HepG2 (cell line): ENCODE results near the gene HBS1L. TPM values are rescaled to one million over a fixed set of nuclear protein-coding genes. Genes with fewer than 3 reads are reported as not detected.

Source experiments
- ATAC-seq: fragments of 200-7000 bp; cut with Tn5 transposase; 3 replicates; pipeline ENCODE4 v1.9.1; 2020; ENCODE audit warnings: mild to moderate bottlenecking, moderate library complexity
- BruUV-seq: library from RNA; stranded (reverse); fragments of 400-500 nt; replicated peaks from 2 replicates; lab custom pipeline; 2021; lab: Mats Ljungman, UMichigan
- CTCF ChIA-PET: fragments of 300-600 bp; formaldehyde crosslinking; extraction: SDS; loops from one replicate; lab custom pipeline; 2021; ENCODE audit warnings: low total read pairs, inconsistent platforms, low intra/inter-chr PET ratio; lab: Yijun Ruan, JAX
- POLR2A ChIA-PET: fragments of 350-600 bp; sonication (Branson Sonifier 250); formaldehyde crosslinking; loops from one replicate; lab custom pipeline; 2020; ENCODE audit warnings: antibody characterized with exemption, inconsistent platforms; lab: Yijun Ruan, JAX
- DNase-seq: peaks from one replicate; pipeline ENCODE4 v3.0.0-alpha.2; 2015; ENCODE audit warnings: low spot score
- FAIRE-seq: peaks from 3 replicates; lab custom pipeline; 2011; peaks lifted over from hg19 to GRCh38; lab: Jason Lieb, UNC
- H2AFZ ChIP-seq: one replicate; pipeline ENCODE4 v1.6.1; 2011; ENCODE audit warnings: low read length, inconsistent platforms
- H3K27ac ChIP-seq: fragments of 300-600 bp; 3 replicates; pipeline ENCODE4 v1.8.0; 2011; ENCODE audit warnings: mixed run types, mild to moderate bottlenecking, mixed read lengths, low read length, inconsistent platforms; ENCODE audit not compliant: insufficient read depth; ENCODE audit errors: extremely low read length
- H3K27me3 ChIP-seq, 2 experiments: fragments of 200-600 bp in 1 of 2; 2 replicates in 1 of 2; 3 replicates in 1 of 2; pipeline versions ENCODE4 v1.6.0 to v1.8.0; 2011; ENCODE audit warnings: low read length in 2 of 2, mild to moderate bottlenecking in 2 of 2, moderate library complexity in 2 of 2, inconsistent platforms in 1 of 2; ENCODE audit not compliant: insufficient read depth in 2 of 2, control insufficient read depth in 1 of 2
- H3K36me3 ChIP-seq, 2 experiments: fragments of 200-600 bp in 1 of 2; replicated peaks in 1 of 2; 2 replicates in 1 of 2; 3 replicates in 1 of 2; pipeline versions ENCODE4 v1.5.1 to v1.8.0; 2011; ENCODE audit warnings: low read length in 2 of 2, inconsistent platforms in 1 of 2; ENCODE audit not compliant: insufficient read depth in 2 of 2, control insufficient read depth in 1 of 2
- H3K4me1 ChIP-seq: 2 replicates; pipeline ENCODE4 v1.5.1; 2012; ENCODE audit warnings: low read length, inconsistent platforms; ENCODE audit not compliant: insufficient read depth
- H3K4me2 ChIP-seq: 2 replicates; pipeline ENCODE4 v1.6.0; 2011; ENCODE audit warnings: low read depth, low read length, inconsistent platforms
- H3K4me3 ChIP-seq, 3 experiments: fragments of 200-600 bp in 1 of 3; sonication (generic), shearing (Covaris generic) in 1 of 3; replicated peaks in 1 of 3; 2 replicates each; pipeline ENCODE4 v1.5.1; 2011 to 2016; ENCODE audit warnings: low read length in 3 of 3, inconsistent platforms in 2 of 3, low read depth in 2 of 3, mild to moderate bottlenecking in 2 of 3, control low read depth in 1 of 3, mixed read lengths in 1 of 3; ENCODE audit not compliant: insufficient read depth in 1 of 3
- H3K79me2 ChIP-seq: one replicate; pipeline ENCODE4 v1.6.1; 2011; ENCODE audit warnings: low read length, inconsistent platforms; ENCODE audit not compliant: insufficient read depth
- H3K9ac ChIP-seq: 2 replicates; pipeline ENCODE4 v1.6.0; 2011; ENCODE audit warnings: mild to moderate bottlenecking, low read depth, low read length, inconsistent platforms; ENCODE audit not compliant: insufficient read depth
- H3K9me3 ChIP-seq: 2 replicates; pipeline ENCODE4 v1.5.1; 2012; ENCODE audit warnings: mild to moderate bottlenecking, low read length
- H4K20me1 ChIP-seq: 2 replicates; pipeline ENCODE4 v1.6.0; 2011; ENCODE audit warnings: inconsistent platforms, mild to moderate bottlenecking, low read length, moderate library complexity; ENCODE audit not compliant: insufficient read depth
- ASH2L ChIP-seq: fragments of 300-600, 200-600 bp; sonication (generic); IDR thresholded peaks from 2 replicates; pipeline ENCODE4 v1.7.0; 2017; ENCODE audit warnings: low read depth, mild to moderate bottlenecking, moderate library complexity, mixed read lengths, low read length; ENCODE audit not compliant: insufficient read length
- ATF5 ChIP-seq: sonication (generic); formaldehyde crosslinking; IDR thresholded peaks from 2 replicates; pipeline ENCODE4 v1.4.0; 2020; ENCODE audit warnings: mild to moderate bottlenecking, low read depth, missing genetic modification reagents
- KDM5A ChIP-seq: fragments of 200-600 bp; sonication (generic); IDR thresholded peaks from 2 replicates; pipeline ENCODE4 v1.7.0; 2018; ENCODE audit warnings: antibody characterized with exemption, mild to moderate bottlenecking, low read length, borderline replicate concordance
- MAFK ChIP-seq, 2 experiments: IDR thresholded peaks in 1 of 2; conservative IDR thresholded peaks in 1 of 2; 2 replicates each; pipeline ENCODE4 v1.6.1; 2011; ENCODE audit warnings: improper control_type of control experiment in 2 of 2, low read length in 2 of 2
- MIER3 ChIP-seq: IDR thresholded peaks from 2 replicates; pipeline ENCODE4 v1.6.1; 2016; ENCODE audit warnings: missing compliant biosample characterization, borderline replicate concordance
- PREB ChIP-seq: sonication (generic); formaldehyde crosslinking; IDR thresholded peaks from 2 replicates; pipeline ENCODE4 v1.4.0; 2020; ENCODE audit warnings: missing genetic modification reagents
- SMAD9 ChIP-seq: sonication (generic); formaldehyde crosslinking; IDR thresholded peaks from 2 replicates; pipeline ENCODE4 v1.5.1; 2020; ENCODE audit warnings: mild to moderate bottlenecking, missing genetic modification reagents
- SMC3 ChIP-seq: IDR thresholded peaks from 2 replicates; pipeline ENCODE4 v1.6.1; 2011; ENCODE audit warnings: low read length, improper control_type of control experiment
- THAP7 ChIP-seq: sonication (generic); formaldehyde crosslinking; IDR thresholded peaks from 2 replicates; pipeline ENCODE4 v1.8.1; 2023; ENCODE audit warnings: mild to moderate bottlenecking, missing genetic modification reagents
- YY1 ChIP-seq: IDR thresholded peaks from 2 replicates; pipeline ENCODE4 v1.6.1; 2011; ENCODE audit warnings: low read length, low read depth, moderate library complexity, mild to moderate bottlenecking; ENCODE audit not compliant: insufficient read depth, insufficient replicate concordance
- ZBTB8A ChIP-seq: sonication (generic); formaldehyde crosslinking; IDR thresholded peaks from 2 replicates; pipeline ENCODE4 v1.4.0; 2020; ENCODE audit warnings: mild to moderate bottlenecking, low read depth, missing genetic modification reagents, borderline replicate concordance
- ZFP37 ChIP-seq: sonication (generic); formaldehyde crosslinking; IDR thresholded peaks from 2 replicates; pipeline ENCODE4 v1.4.0; 2020; ENCODE audit warnings: missing genetic modification reagents, borderline replicate concordance
- ZKSCAN8 ChIP-seq: IDR thresholded peaks from 2 replicates; pipeline ENCODE4 v1.6.1; 2016; ENCODE audit warnings: borderline replicate concordance, missing genetic modification reagents, missing compliant biosample characterization
- ZNF281 ChIP-seq: sonication (generic); formaldehyde crosslinking; IDR thresholded peaks from 2 replicates; pipeline ENCODE4 v1.4.0; 2020; ENCODE audit warnings: missing genetic modification reagents, borderline replicate concordance
- ZNF292 ChIP-seq: sonication (generic); formaldehyde crosslinking; IDR thresholded peaks from 2 replicates; pipeline ENCODE4 v1.8.1; 2022; ENCODE audit warnings: mild to moderate bottlenecking, low read depth, missing genetic modification reagents, borderline replicate concordance
- ZNF740 ChIP-seq: sonication (generic); formaldehyde crosslinking; IDR thresholded peaks from 2 replicates; pipeline ENCODE4 v1.4.0; 2020; ENCODE audit warnings: missing genetic modification reagents
- ZNF772 ChIP-seq: sonication (generic); formaldehyde crosslinking; IDR thresholded peaks from 2 replicates; pipeline ENCODE4 v1.5.0; 2020; ENCODE audit warnings: mild to moderate bottlenecking, missing genetic modification reagents
- ZNF841 ChIP-seq: sonication (generic); formaldehyde crosslinking; IDR thresholded peaks from 2 replicates; pipeline ENCODE4 v1.8.1; 2023; ENCODE audit warnings: missing genetic modification reagents, borderline replicate concordance
- in situ Hi-C: cut with HindIII; loops from 2 replicates; pipeline ENCODE4 v1.10.0; 2017; ENCODE audit warnings: low pct_unique_long_range_greater_than_20kb; ENCODE audit not compliant: extremely low pct_ligation_motif_present
- intact Hi-C: fragments of 100-400 bp; cut with micrococcal nuclease; formaldehyde crosslinking; loops from one replicate; pipeline ENCODE4 v1.10.0; 2022; ENCODE audit not compliant: unreplicated experiment
- polyA plus RNA-seq, 8 experiments: library from polyadenylated mRNA; depleted of rRNA in 3 of 8; stranded (reverse) in 7 of 8; unstranded in 1 of 8; fragments of >200 nt; fragmentation: Illumina TruSeq in 4 of 8; extraction: Trizol in 4 of 8; gene quantifications; 2 replicates each; pipeline versions ENCODE4 v1.2.1 to v1.2.3, GENCODE V29; 2011 to 2016; ENCODE audit warnings: low read depth in 4 of 8, missing spikeins in 1 of 8, mixed read lengths in 1 of 8; ENCODE audit not compliant: insufficient read depth in 1 of 8
- total RNA-seq, 5 experiments: library from RNA; depleted of rRNA; stranded (reverse); fragments of >200 nt; fragmentation: Illumina TruSeq; extraction: Trizol; gene quantifications; 2 replicates each; pipeline ENCODE4 v1.2.3, GENCODE V29; 2016; ENCODE audit warnings: low read depth in 1 of 5

HBS1L gene
- total and polyA plus RNA-seq, 2 of the 13 experiments (the other 11 are each of a cell fraction or from before 2014, with no cell fraction given) = 44.1 to 138 TPM

- no peak for TF ChIP-seq KDM5A
- no peak for TF ChIP-seq ZNF740 (CRISPR knock-in tag)
- no peak for TF ChIP-seq ZNF841
- TF ChIP-seq ASH2L = no peak
- TF ChIP-seq PREB = no peak
- no peak for TF ChIP-seq THAP7
- no peak for TF ChIP-seq ZNF292 (CRISPR knock-in tag)
These were observed 90.0 kb downstream of the HBS1L start (continued) for GRCh38 chr6:134964451-134965203.

GRCh38 chr6:134962421-134962820 lies 92.2 kb downstream of the HBS1L start:
- DNase-seq (no peak), ATAC-seq (no peak), FAIRE-seq (no peak)
- intact Hi-C loops (no loop called here), in situ Hi-C loops (no loop called here)
- no peaks in the 10 kb centered on the region for H3K9me3 ChIP-seq
- ChIA-PET CTCF (no interaction called here), POLR2A (no interaction called here)
- BruUV-seq = no TSS peak
- no peak overlapping the region for H2AFZ ChIP-seq
- H3K9ac ChIP-seq = no peak overlapping the region
- H3K79me2 ChIP-seq = no peaks in the 10 kb centered on the region
- H3K27me3 ChIP-seq = no peaks in the 10 kb centered on the region
- peaks cover 1 to 24% of the 10 kb centered on the region in 2 experiments for H3K36me3 ChIP-seq
- no peak overlapping the region for H3K27ac ChIP-seq
- no peak overlapping the region for H3K4me3 ChIP-seq
- H3K4me1 ChIP-seq = no peaks in the 10 kb centered on the region
- no peaks in the 10 kb centered on the region for H4K20me1 ChIP-seq
- H3K4me2 ChIP-seq = no peak overlapping the region
- TF ChIP-seq ZKSCAN8 (CRISPR knock-in tag) (no peak), ZNF772 (no peak), ZNF281 (CRISPR knock-in tag) (no peak), SMAD9 (CRISPR knock-in tag) (no peak), ZFP37 (CRISPR knock-in tag) (no peak), SMC3 (no peak), MIER3 (no peak), ATF5 (no peak), ZBTB8A (no peak), MAFK (conservative IDR thresholded peaks at IDR 0.05 in 1 of 2, IDR thresholded peaks at IDR 0.05 in 1 of 2; ENCODE audit: low read length in 2 of 2) (no peak), YY1 (no peak)
